Measurements from ENCODE around the gene LUC7L2. TPM values are rescaled to one million over a fixed set of nuclear protein-coding genes. Genes with fewer than 3 reads are reported as not detected.
"Not testable (repeated sequence)": the region's sequence is repeated elsewhere in the genome, so short reads cannot be mapped to it uniquely, and the experiment has no call there.

The LUC7L2 gene
- total RNA-seq, 1 donor = 48.9 TPM

GRCh38 chr7:139457153-139457946 is 97.7 kb downstream of the LUC7L2 start:
- no peaks in the 10 kb centered on the region for H3K79me2 ChIP-seq (ENCODE audit: insufficient read depth, low read length)
- H3K4me1 ChIP-seq (ENCODE audit: insufficient read depth, low read length) = peaks cover 24% of the 10 kb centered on the region
- H3K27me3 ChIP-seq (ENCODE audit: insufficient read depth, low read length) = peaks cover 3% of the 10 kb centered on the region
- no peaks in the 10 kb centered on the region for H3K36me3 ChIP-seq (ENCODE audit: insufficient read depth, low read length)
- H3K9me3 ChIP-seq (ENCODE audit: low read depth, low read length) = no peaks in the 10 kb centered on the region
- no peak overlapping the region for H3K4me3 ChIP-seq (ENCODE audit: insufficient read depth, low read length)
- H4K20me1 ChIP-seq (ENCODE audit: insufficient read depth, low read length) = no peaks in the 10 kb centered on the region
- peak overlapping the region; percentile 82 for H2AFZ ChIP-seq (ENCODE audit: low read length)
- TF ChIP-seq, protein P1, sequence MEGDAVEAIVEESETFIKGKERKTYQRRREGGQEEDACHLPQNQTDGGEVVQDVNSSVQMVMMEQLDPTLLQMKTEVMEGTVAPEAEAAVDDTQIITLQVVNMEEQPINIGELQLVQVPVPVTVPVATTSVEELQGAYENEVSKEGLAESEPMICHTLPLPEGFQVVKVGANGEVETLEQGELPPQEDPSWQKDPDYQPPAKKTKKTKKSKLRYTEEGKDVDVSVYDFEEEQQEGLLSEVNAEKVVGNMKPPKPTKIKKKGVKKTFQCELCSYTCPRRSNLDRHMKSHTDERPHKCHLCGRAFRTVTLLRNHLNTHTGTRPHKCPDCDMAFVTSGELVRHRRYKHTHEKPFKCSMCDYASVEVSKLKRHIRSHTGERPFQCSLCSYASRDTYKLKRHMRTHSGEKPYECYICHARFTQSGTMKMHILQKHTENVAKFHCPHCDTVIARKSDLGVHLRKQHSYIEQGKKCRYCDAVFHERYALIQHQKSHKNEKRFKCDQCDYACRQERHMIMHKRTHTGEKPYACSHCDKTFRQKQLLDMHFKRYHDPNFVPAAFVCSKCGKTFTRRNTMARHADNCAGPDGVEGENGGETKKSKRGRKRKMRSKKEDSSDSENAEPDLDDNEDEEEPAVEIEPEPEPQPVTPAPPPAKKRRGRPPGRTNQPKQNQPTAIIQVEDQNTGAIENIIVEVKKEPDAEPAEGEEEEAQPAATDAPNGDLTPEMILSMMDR (IDR thresholded peaks at IDR 0.05; ENCODE audit: extremely low read depth, low read depth, low read length) = no peak
- H3K4me2 ChIP-seq (ENCODE audit: insufficient read depth, low read length) = no peak overlapping the region
- peak overlapping the region; percentile 15 for H3K27ac ChIP-seq (ENCODE audit: low read depth, low read length)
- DNase-seq (ENCODE audit: insufficient read length, low spot score, missing footprints) = peak; percentile 90

DNA sequence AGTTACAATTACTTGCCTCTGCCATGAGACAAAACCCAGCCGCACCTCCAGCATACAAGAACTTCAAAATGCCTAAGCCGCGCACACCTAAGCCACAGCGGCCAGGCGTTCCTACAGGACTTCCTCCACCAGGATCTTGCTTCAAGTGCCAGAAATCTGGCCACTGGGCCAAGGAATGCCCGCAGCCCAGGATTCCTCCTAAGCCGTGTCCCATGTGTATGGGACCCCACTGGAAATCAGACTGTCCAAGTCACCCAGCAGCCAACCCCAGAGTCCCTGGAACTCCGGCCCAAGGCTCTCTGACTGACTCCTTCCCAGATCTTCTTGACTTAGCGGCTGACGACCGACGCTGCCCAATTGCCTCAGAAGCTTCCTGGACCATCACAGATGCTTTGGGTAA is 103.7 kb downstream of the LUC7L2 start:
- H4K20me1 ChIP-seq (ENCODE audit: insufficient read depth, low read length) = not testable (repeated sequence)

GRCh38 chr7:139464511-139464910 is 104.8 kb downstream of the LUC7L2 start:
- H3K36me3 ChIP-seq (ENCODE audit: insufficient read depth, low read length); H4K20me1 ChIP-seq (ENCODE audit: insufficient read depth, low read length); H3K27me3 ChIP-seq (ENCODE audit: insufficient read depth, low read length); H3K79me2 ChIP-seq (ENCODE audit: insufficient read depth, low read length); H2AFZ ChIP-seq (ENCODE audit: low read length); DNase-seq (ENCODE audit: insufficient read length, low spot score, missing footprints); H3K4me3 ChIP-seq (ENCODE audit: insufficient read depth, low read length); H3K4me1 ChIP-seq (ENCODE audit: insufficient read depth, low read length); H3K27ac ChIP-seq (ENCODE audit: low read depth, low read length); H3K4me2 ChIP-seq (ENCODE audit: insufficient read depth, low read length); H3K9me3 ChIP-seq (ENCODE audit: low read depth, low read length): not testable (repeated sequence)

More for the DNA sequence above, 103.7 kb downstream of the LUC7L2 start:
- not testable (repeated sequence) for H3K36me3 ChIP-seq (ENCODE audit: insufficient read depth, low read length); H2AFZ ChIP-seq (ENCODE audit: low read length); DNase-seq (ENCODE audit: insufficient read length, low spot score, missing footprints); H3K4me3 ChIP-seq (ENCODE audit: insufficient read depth, low read length); H3K27ac ChIP-seq (ENCODE audit: low read depth, low read length); H3K4me1 ChIP-seq (ENCODE audit: insufficient read depth, low read length); H3K27me3 ChIP-seq (ENCODE audit: insufficient read depth, low read length); H3K79me2 ChIP-seq (ENCODE audit: insufficient read depth, low read length); H3K9me3 ChIP-seq (ENCODE audit: low read depth, low read length); H3K4me2 ChIP-seq (ENCODE audit: insufficient read depth, low read length)

DNA sequence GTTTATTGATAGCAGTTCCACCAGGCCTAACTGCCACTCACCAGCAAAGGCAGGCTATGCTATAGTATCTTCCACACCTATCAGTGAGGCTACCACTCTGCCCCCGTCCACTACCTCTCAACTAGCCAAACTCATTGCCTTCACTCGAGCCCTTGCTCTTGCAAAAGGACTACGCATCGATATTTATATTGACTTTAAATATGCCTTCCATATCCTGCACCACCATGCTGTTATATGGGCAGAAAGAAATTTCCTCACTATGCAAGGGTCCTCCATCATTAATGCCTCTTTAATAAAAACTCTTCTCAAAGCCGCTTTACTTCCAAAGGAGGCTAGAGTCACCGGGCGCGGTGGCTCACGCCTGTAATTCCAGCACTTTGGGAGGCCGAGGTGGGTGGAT is 105.4 kb downstream of the LUC7L2 start:
- DNase-seq (ENCODE audit: insufficient read length, low spot score, missing footprints); H3K27ac ChIP-seq (ENCODE audit: low read depth, low read length); H3K27me3 ChIP-seq (ENCODE audit: insufficient read depth, low read length); H3K36me3 ChIP-seq (ENCODE audit: insufficient read depth, low read length); H2AFZ ChIP-seq (ENCODE audit: low read length); H3K4me2 ChIP-seq (ENCODE audit: insufficient read depth, low read length); H3K9me3 ChIP-seq (ENCODE audit: low read depth, low read length); H3K4me1 ChIP-seq (ENCODE audit: insufficient read depth, low read length); H3K79me2 ChIP-seq (ENCODE audit: insufficient read depth, low read length); H4K20me1 ChIP-seq (ENCODE audit: insufficient read depth, low read length); H3K4me3 ChIP-seq (ENCODE audit: insufficient read depth, low read length): not testable (repeated sequence)

DNA sequence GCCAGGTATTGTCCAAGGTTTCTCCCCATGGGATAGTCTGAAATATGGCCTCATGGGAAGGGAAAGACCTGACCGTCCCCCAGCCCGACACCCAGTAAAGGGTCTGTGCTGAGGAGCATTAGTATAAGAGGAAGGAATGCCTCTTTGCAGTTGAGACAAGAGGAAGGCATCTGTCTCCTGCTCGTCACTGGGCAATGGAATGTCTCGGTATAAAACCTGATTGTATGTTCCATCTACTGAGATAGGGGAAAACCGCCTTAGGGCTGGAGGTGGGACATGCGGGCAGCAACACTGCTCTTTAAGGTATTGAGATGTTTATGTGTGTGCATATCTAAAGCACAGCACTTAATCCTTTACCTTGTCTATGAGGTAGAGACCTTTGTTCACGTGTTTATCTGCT is 108.0 kb downstream of the LUC7L2 start:
- not testable (repeated sequence) for H3K9me3 ChIP-seq (ENCODE audit: low read depth, low read length); H3K27ac ChIP-seq (ENCODE audit: low read depth, low read length); H3K4me1 ChIP-seq (ENCODE audit: insufficient read depth, low read length); H3K27me3 ChIP-seq (ENCODE audit: insufficient read depth, low read length); H4K20me1 ChIP-seq (ENCODE audit: insufficient read depth, low read length); H3K4me3 ChIP-seq (ENCODE audit: insufficient read depth, low read length); H2AFZ ChIP-seq (ENCODE audit: low read length); H3K36me3 ChIP-seq (ENCODE audit: insufficient read depth, low read length); DNase-seq (ENCODE audit: insufficient read length, low spot score, missing footprints); H3K79me2 ChIP-seq (ENCODE audit: insufficient read depth, low read length); H3K4me2 ChIP-seq (ENCODE audit: insufficient read depth, low read length)

DNA sequence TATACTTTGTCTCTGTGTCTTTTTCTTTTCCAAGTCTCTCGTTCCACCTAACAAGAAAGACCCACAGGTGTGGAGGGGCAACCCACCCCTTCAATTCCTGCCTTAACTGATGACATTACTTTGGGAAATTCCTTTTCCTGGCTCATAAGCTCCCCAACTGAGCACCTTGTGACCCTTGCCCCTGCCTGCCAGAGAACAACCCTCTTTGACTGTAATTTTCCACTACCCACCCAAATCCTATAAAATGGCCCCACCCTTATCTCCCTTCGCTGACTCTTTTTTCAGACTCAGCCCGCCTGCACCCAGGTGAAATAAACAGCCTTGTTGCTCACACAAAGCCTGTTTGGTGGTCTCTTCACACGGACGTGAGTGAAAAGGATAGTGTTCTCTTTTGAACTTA is 108.6 kb downstream of the LUC7L2 start:
- H3K4me3 ChIP-seq (ENCODE audit: insufficient read depth, low read length); H3K4me2 ChIP-seq (ENCODE audit: insufficient read depth, low read length); H3K36me3 ChIP-seq (ENCODE audit: insufficient read depth, low read length); H2AFZ ChIP-seq (ENCODE audit: low read length); H3K4me1 ChIP-seq (ENCODE audit: insufficient read depth, low read length); H4K20me1 ChIP-seq (ENCODE audit: insufficient read depth, low read length); DNase-seq (ENCODE audit: insufficient read length, low spot score, missing footprints); H3K79me2 ChIP-seq (ENCODE audit: insufficient read depth, low read length); H3K27me3 ChIP-seq (ENCODE audit: insufficient read depth, low read length); H3K9me3 ChIP-seq (ENCODE audit: low read depth, low read length); H3K27ac ChIP-seq (ENCODE audit: low read depth, low read length): not testable (repeated sequence)

Measured in osteoblast (primary cell).